HepG2 (cell line): Measurements from ENCODE around the gene KPNB1. TPM values are rescaled to one million over a fixed set of nuclear protein-coding genes. Genes with fewer than 3 reads are reported as not detected.

Experiments used
- CCDC6 ChIP-seq: sonication (generic); formaldehyde crosslinking; IDR thresholded peaks from 2 replicates; pipeline ENCODE4 v1.8.1; 2022; ENCODE audit warnings: mild to moderate bottlenecking, missing genetic modification reagents, moderate library complexity
- CEBPB ChIP-seq: IDR thresholded peaks from 2 replicates; pipeline ENCODE4 v1.6.1; 2011; ENCODE audit warnings: low read depth, low read length, improper control_type of control experiment, borderline replicate concordance
- IKZF5 ChIP-seq: IDR thresholded peaks from 2 replicates; pipeline ENCODE4 v1.6.1; 2018; ENCODE audit warnings: missing genetic modification reagents, mild to moderate bottlenecking, missing compliant biosample characterization
- LBX2 ChIP-seq: sonication (generic); formaldehyde crosslinking; IDR thresholded peaks from 2 replicates; pipeline ENCODE4 v1.5.0; 2020; ENCODE audit warnings: missing genetic modification reagents, mild to moderate bottlenecking, borderline replicate concordance
- NCOA5 ChIP-seq: sonication (generic); formaldehyde crosslinking; IDR thresholded peaks from 2 replicates; pipeline ENCODE4 v1.4.0; 2020; ENCODE audit warnings: missing genetic modification reagents
- PBX3 ChIP-seq: sonication (generic); formaldehyde crosslinking; IDR thresholded peaks from 2 replicates; pipeline ENCODE4 v1.8.1; 2023; ENCODE audit warnings: missing genetic modification reagents, inconsistent platforms, borderline replicate concordance
- PHF5A ChIP-seq: IDR thresholded peaks from one replicate; pipeline ENCODE4 v1.6.1; 2018; ENCODE audit warnings: low read depth, missing genetic modification reagents; ENCODE audit not compliant: unreplicated experiment
- POGK ChIP-seq: sonication (generic); formaldehyde crosslinking; conservative IDR thresholded peaks from 2 replicates; pipeline ENCODE4 v1.8.0; 2022; ENCODE audit warnings: mild to moderate bottlenecking, moderate library complexity, missing genetic modification reagents
- SCMH1 ChIP-seq: sonication (generic); formaldehyde crosslinking; IDR thresholded peaks from 2 replicates; pipeline ENCODE4 v1.9.0; 2021; ENCODE audit warnings: missing genetic modification reagents, mild to moderate bottlenecking, borderline replicate concordance
- SNAPC5 ChIP-seq: sonication (generic); formaldehyde crosslinking; IDR thresholded peaks from 2 replicates; pipeline ENCODE4 v1.8.1; 2023; ENCODE audit warnings: mild to moderate bottlenecking, missing genetic modification reagents, borderline replicate concordance
- TEAD2 ChIP-seq: sonication (generic); formaldehyde crosslinking; IDR thresholded peaks from 2 replicates; pipeline ENCODE4 v1.9.0; 2021; ENCODE audit warnings: missing genetic modification reagents
- THRA ChIP-seq: sonication (generic); formaldehyde crosslinking; IDR thresholded peaks from 2 replicates; pipeline ENCODE4 v1.4.0; 2020; ENCODE audit warnings: missing genetic modification reagents, borderline replicate concordance
- ZKSCAN8 ChIP-seq: IDR thresholded peaks from 2 replicates; pipeline ENCODE4 v1.6.1; 2016; ENCODE audit warnings: borderline replicate concordance, missing genetic modification reagents, missing compliant biosample characterization
- ZNF280D ChIP-seq: sonication (generic); formaldehyde crosslinking; IDR thresholded peaks from 2 replicates; pipeline ENCODE4 v1.5.1; 2020; ENCODE audit warnings: mild to moderate bottlenecking, missing genetic modification reagents
- ZNF343 ChIP-seq: sonication (generic); formaldehyde crosslinking; IDR thresholded peaks from 2 replicates; pipeline ENCODE4 v1.4.0; 2020; ENCODE audit warnings: mild to moderate bottlenecking, missing genetic modification reagents
- ZNF772 ChIP-seq: sonication (generic); formaldehyde crosslinking; IDR thresholded peaks from 2 replicates; pipeline ENCODE4 v1.5.0; 2020; ENCODE audit warnings: mild to moderate bottlenecking, missing genetic modification reagents
- ZSCAN30 ChIP-seq: sonication (generic); formaldehyde crosslinking; IDR thresholded peaks from 2 replicates; pipeline ENCODE4 v1.5.0; 2020; ENCODE audit warnings: mild to moderate bottlenecking, missing genetic modification reagents
- polyA plus RNA-seq, 8 experiments: library from polyadenylated mRNA; depleted of rRNA in 3 of 8; stranded (reverse) in 7 of 8; unstranded in 1 of 8; fragments of >200 nt; fragmentation: Illumina TruSeq in 4 of 8; extraction: Trizol in 4 of 8; gene quantifications; 2 replicates each; pipeline versions ENCODE4 v1.2.1 to v1.2.3, GENCODE V29; 2011 to 2016; ENCODE audit warnings: low read depth in 4 of 8, missing spikeins in 1 of 8, mixed read lengths in 1 of 8; ENCODE audit not compliant: insufficient read depth in 1 of 8
- total RNA-seq, 5 experiments: library from RNA; depleted of rRNA; stranded (reverse); fragments of >200 nt; fragmentation: Illumina TruSeq; extraction: Trizol; gene quantifications; 2 replicates each; pipeline ENCODE4 v1.2.3, GENCODE V29; 2016; ENCODE audit warnings: low read depth in 1 of 5

The KPNB1 gene
- total and polyA plus RNA-seq, 2 of the 13 experiments (the other 11 are each of a cell fraction or from before 2014, with no cell fraction given): 164 to 424 TPM

- TF ChIP-seq PBX3 (no peak; the same call in 1 of the 2 replicates), ZNF772 (CRISPR knock-in tag) (peak; percentile 89), SNAPC5 (CRISPR knock-in tag) (peak; percentile 90), ZNF280D (peak; percentile 94), LBX2 (CRISPR knock-in tag) (peak; percentile 98), PHF5A (peak; percentile 5), SCMH1 (CRISPR knock-in tag) (no peak), CEBPB (peak; percentile 68; the same call in 1 of the 2 replicates), THRA (peak; percentile 78), IKZF5 (CRISPR knock-in tag) (peak; percentile 82), POGK (CRISPR knock-in tag) (0 out of 2 replicates have a peak, but pooled peaks have one; percentile 24), ZSCAN30 (CRISPR knock-in tag) (peak; percentile 45; the same call in 1 of the 2 replicates), CCDC6 (CRISPR knock-in tag) (peak; percentile 96), ZNF343 (peak; percentile 79; the same call in 1 of the 2 replicates), NCOA5 (CRISPR knock-in tag) (peak; percentile 82; the same call in 1 of the 2 replicates), TEAD2 (CRISPR knock-in tag) (0 out of 2 replicates have a peak, but pooled peaks have one; percentile 45), ZKSCAN8 (CRISPR knock-in tag) (0 out of 2 replicates have a peak, but pooled peaks have one; percentile 62)
These were observed at the start of gene KPNB1 (continued) for GRCh38 chr17:47649153-47649971.
